Pulmonary artery endothelial cell (primary cell): Measurements from ENCODE around the gene SLC6A15. TPM values are rescaled to one million over a fixed set of nuclear protein-coding genes. Genes with fewer than 3 reads are reported as not detected.

Source experiments
- total RNA-seq: library from RNA; depleted of rRNA; stranded (reverse); fragments of >200 nt; gene quantifications from 2 replicates; pipeline ENCODE4 v1.2.3, GENCODE V29; 2014

Gene SLC6A15
- total RNA-seq, 1 donor from 2014 or later = 0.53 TPM

Other genes with a start within 250 kb of the SLC6A15 start
- 0.07 and 0.14 TPM in 2 replicates for gene TSPAN19, start 123.5 kb upstream of the SLC6A15 start, total RNA-seq
- 0.28 and 0.40 TPM in 2 replicates for gene LRRIQ1, start 123.6 kb upstream of the SLC6A15 start, total RNA-seq